Measurements from ENCODE around the gene DCN. TPM values are rescaled to one million over a fixed set of nuclear protein-coding genes. Genes with fewer than 3 reads are reported as not detected.

Gene DCN
- total RNA-seq, 4 donors from 2014 or later: 50.1 to 1,296 (median 333) TPM

GRCh38 chr12:91189516-91189915, 6.9 kb upstream of the DCN start:
- no peak for DNase-seq
- Histone ChIP-seq H3K4me1 (peaks cover 0 to 28% (median 13%) of the 10 kb centered on the region in 3 donors), H3K27ac (peak overlapping the region in 3 of 4 donors; percentile 28 to 62 (median 45)), H3K4me3 (peak overlapping the region in 1 of 4 donors; percentile 23), H3K36me3 (no peaks in the 10 kb centered on the region), H3K27me3 (no peaks in the 10 kb centered on the region), H3K9me3 (no peaks in the 10 kb centered on the region)
- intact Hi-C loops (cut with DNase I): no loop called here
- TF ChIP-seq CTCF (IDR thresholded peaks at IDR 0.05) (no peak), POLR2A (IDR thresholded peaks at IDR 0.05) (no peak)
- WGBS, 2 donors: 8 to 14% methylated on average over 3 of the region's 3 CpGs

GRCh38 chr12:91188778-91189177, 6.2 kb upstream of the DCN start:
- H3K27ac ChIP-seq: peak overlapping the region in 3 of 4 donors; percentile 6 to 62 (median 28)
- peaks cover 0 to 33% (median 13%) of the 10 kb centered on the region in 3 donors for H3K4me1 ChIP-seq
- no peaks in the 10 kb centered on the region for H3K36me3 ChIP-seq
- TF ChIP-seq POLR2A (IDR thresholded peaks at IDR 0.05) (no peak), CTCF (IDR thresholded peaks at IDR 0.05) (no peak)
- H3K9me3 ChIP-seq: no peaks in the 10 kb centered on the region
- DNase-seq: no peak
- no peaks in the 10 kb centered on the region for H3K27me3 ChIP-seq
- intact Hi-C loops (cut with DNase I): no loop called here
- H3K4me3 ChIP-seq: no peak overlapping the region

GRCh38 chr12:91186156-91186555, 3.5 kb upstream of the DCN start:
- Histone ChIP-seq H3K27me3 (no peaks in the 10 kb centered on the region), H3K9me3 (no peaks in the 10 kb centered on the region), H3K4me3 (no peak overlapping the region), H3K4me1 (peaks cover 0 to 29% (median 13%) of the 10 kb centered on the region in 3 donors), H3K36me3 (no peaks in the 10 kb centered on the region), H3K27ac (peak overlapping the region in 2 of 4 donors; percentile 31 to 54)
- DNase-seq: no peak
- TF ChIP-seq POLR2A (IDR thresholded peaks at IDR 0.05): no peak
- TF ChIP-seq CTCF (IDR thresholded peaks at IDR 0.05): no peak
- WGBS, 2 donors: 56 to 66% methylated on average over 2 of the region's 2 CpGs
- intact Hi-C loops (cut with DNase I): no loop called here

GRCh38 chr12:91185421-91185820, 2.8 kb upstream of the DCN start:
- Histone ChIP-seq H3K36me3 (no peaks in the 10 kb centered on the region), H3K4me1 (peaks cover 0 to 27% (median 13%) of the 10 kb centered on the region in 3 donors), H3K27ac (peak overlapping the region in 2 of 4 donors; percentile 31 to 54), H3K4me3 (no peak overlapping the region), H3K9me3 (no peaks in the 10 kb centered on the region), H3K27me3 (no peaks in the 10 kb centered on the region)
- TF ChIP-seq CTCF (IDR thresholded peaks at IDR 0.05) (no peak), POLR2A (IDR thresholded peaks at IDR 0.05) (no peak)
- intact Hi-C loops (cut with DNase I): no loop called here
- no peak for DNase-seq
- WGBS, 2 donors: 63 to 75% methylated on average over 1 of the region's 1 CpG

GRCh38 chr12:91183551-91183950, 934 bp upstream of the DCN start:
- 44 to 64% methylated on average over 2 of the region's 2 CpGs for WGBS, 2 donors
- peaks cover 0 to 10% (median 0%) of the 10 kb centered on the region in 3 donors for H3K4me1 ChIP-seq
- no peaks in the 10 kb centered on the region for H3K9me3 ChIP-seq
- H3K36me3 ChIP-seq: no peaks in the 10 kb centered on the region
- H3K4me3 ChIP-seq: no peak overlapping the region
- no peaks in the 10 kb centered on the region for H3K27me3 ChIP-seq
- no peak for DNase-seq
- intact Hi-C loops (cut with DNase I): no loop called here
- TF ChIP-seq CTCF (IDR thresholded peaks at IDR 0.05): no peak
- peak overlapping the region in 3 of 4 donors; percentile 75 to 85 (median 75) for H3K27ac ChIP-seq
